A673 (cell line): Measurements from ENCODE around the gene LRRTM2. TPM values are rescaled to one million over a fixed set of nuclear protein-coding genes. Genes with fewer than 3 reads are reported as not detected.

Experiments used
- BruUV-seq: library from RNA; stranded (reverse); fragments of 400-500 nt; replicated peaks from 2 replicates; lab custom pipeline; 2021; lab: Mats Ljungman, UMichigan
- CTCF ChIA-PET: fragments of 300-600 bp; sonication (Branson Sonifier 250); formaldehyde crosslinking; loops from one replicate; lab custom pipeline; 2022; ENCODE audit warnings: antibody characterized with exemption; lab: Charles Lee
- POLR2A ChIA-PET: fragments of 300-600 bp; sonication (Branson Sonifier 250); formaldehyde crosslinking; loops from one replicate; lab custom pipeline; 2022; ENCODE audit warnings: antibody characterized with exemption; ENCODE audit not compliant: low non-redundant PET; lab: Charles Lee
- DNase-seq: peaks from one replicate; pipeline ENCODE4 v3.0.0-alpha.2; 2015; ENCODE audit warnings: low spot score
- H3K27ac ChIP-seq: fragments of 200-600 bp; sonication (generic); 2 replicates; pipeline ENCODE4 v1.5.1; 2016; ENCODE audit warnings: mixed run types, low read depth, mild to moderate bottlenecking, mixed read lengths, antibody characterized with exemption, low read length; ENCODE audit not compliant: poor library complexity, severe bottlenecking
- H3K27me3 ChIP-seq: fragments of 200-600 bp; sonication (generic); replicated peaks from 2 replicates; pipeline ENCODE4 v1.6.1; 2017; ENCODE audit warnings: mixed run types, low read depth, mild to moderate bottlenecking, mixed read lengths, antibody characterized with exemption, low read length; ENCODE audit not compliant: insufficient read depth, poor library complexity
- H3K36me3 ChIP-seq: fragments of 200-600 bp; sonication (generic); 2 replicates; pipeline ENCODE4 v1.6.1; 2016; ENCODE audit warnings: mixed run types, mild to moderate bottlenecking, mixed read lengths, antibody characterized with exemption, low read length; ENCODE audit not compliant: insufficient read depth, poor library complexity, severe bottlenecking
- H3K4me1 ChIP-seq: fragments of 200-600 bp; sonication (generic); 2 replicates; pipeline ENCODE4 v1.6.1; 2017; ENCODE audit warnings: mixed run types, mild to moderate bottlenecking, mixed read lengths, antibody characterized with exemption, low read length; ENCODE audit not compliant: insufficient read depth, poor library complexity, severe bottlenecking
- H3K4me3 ChIP-seq: fragments of 200-600 bp; sonication (generic); 2 replicates; pipeline ENCODE4 v1.5.1; 2016; ENCODE audit warnings: low read depth, mixed run types, mild to moderate bottlenecking, mixed read lengths, low read length; ENCODE audit not compliant: poor library complexity, severe bottlenecking
- H3K9me3 ChIP-seq: fragments of 200-600 bp; sonication (generic); 2 replicates; pipeline ENCODE4 v1.6.1; 2016; ENCODE audit warnings: mixed run types, low read depth, mild to moderate bottlenecking, mixed read lengths, antibody characterized with exemption, low read length; ENCODE audit not compliant: poor library complexity, severe bottlenecking
- CTCF ChIP-seq: fragments of 300-800, 200-600 bp; sonication (generic); conservative IDR thresholded peaks from 2 replicates; pipeline ENCODE4 v1.5.1; 2017; ENCODE audit warnings: low read depth, mild to moderate bottlenecking, antibody characterized with exemption, low read length, moderate library complexity, mixed read lengths
- EZH2 ChIP-seq: fragments of 200-600 bp; sonication (generic); IDR thresholded peaks from 2 replicates; pipeline ENCODE4 v1.6.1; 2017; ENCODE audit warnings: borderline replicate concordance, low read depth, mild to moderate bottlenecking, mixed read lengths, antibody characterized with exemption, low read length; ENCODE audit not compliant: poor library complexity, severe bottlenecking
- intact Hi-C: fragments of 100-400 bp; cut with micrococcal nuclease; formaldehyde crosslinking; loops from one replicate; pipeline ENCODE4 v1.10.0; 2022; ENCODE audit not compliant: unreplicated experiment
- total RNA-seq: library from RNA; stranded (reverse); gene quantifications from 2 replicates; pipeline ENCODE4 v1.2.3, GENCODE V29; 2021

Gene LRRTM2
- total RNA-seq, 1 experiment from 2014 or later: 0.67 TPM

GRCh38 chr5:138903130-138903775 is 28.1 kb upstream of the LRRTM2 start:
- POLR2A ChIA-PET: no interaction called here
- Histone ChIP-seq H3K36me3 (no peaks in the 10 kb centered on the region), H3K9me3 (no peaks in the 10 kb centered on the region), H3K4me1 (peaks cover 26% of the 10 kb centered on the region), H3K27me3 (no peaks in the 10 kb centered on the region), H3K4me3 (no peak overlapping the region), H3K27ac (no peak overlapping the region)
- intact Hi-C loops: no loop called here
- CTCF ChIA-PET: no interaction called here
- no peak for TF ChIP-seq EZH2
- TF ChIP-seq CTCF: no peak
- no peak for DNase-seq
- BruUV-seq: no TSS peak

- no peak overlapping the region for H3K4me3 ChIP-seq
- no TSS peak for BruUV-seq
- POLR2A ChIA-PET: interaction anchor here (0.6 kb wide), 1 partner anchor 340 kb away, joined by 5 read pairs; no protein-coding TSS in a partner anchor
- no peak overlapping the region for H3K27ac ChIP-seq
- H3K36me3 ChIP-seq: no peaks in the 10 kb centered on the region
- intact Hi-C loops: no loop called here
- CTCF ChIA-PET: interaction anchor here (0.7 kb wide), 1 partner anchor 52 kb away, joined by 3 read pairs; no protein-coding TSS in a partner anchor
- no peak for TF ChIP-seq EZH2
- TF ChIP-seq CTCF: no peak
- peaks cover 26% of the 10 kb centered on the region for H3K4me1 ChIP-seq
- H3K9me3 ChIP-seq: no peaks in the 10 kb centered on the region
- H3K27me3 ChIP-seq: no peaks in the 10 kb centered on the region
- peak; percentile 51 for DNase-seq
Observed at GRCh38 chr5:138901716-138902115, 26.6 kb upstream of the LRRTM2 start.

- Histone ChIP-seq H3K27ac (peak overlapping the region; percentile 76), H3K4me1 (peaks cover 26% of the 10 kb centered on the region), H3K27me3 (no peaks in the 10 kb centered on the region), H3K4me3 (no peak overlapping the region), H3K9me3 (no peaks in the 10 kb centered on the region), H3K36me3 (no peaks in the 10 kb centered on the region)
- ChIA-PET POLR2A (no interaction called here), CTCF (no interaction called here)
- intact Hi-C loops: no loop called here
- TF ChIP-seq EZH2 (no peak), CTCF (no peak)
- peak; percentile 89 for DNase-seq
- BruUV-seq: no TSS peak
Observed at GRCh38 chr5:138900281-138900965, 25.3 kb upstream of the LRRTM2 start.
